HCT116 (cell line): ENCODE results near the gene STRIT1.

Experiments
- ATF3 ChIP-seq: IDR thresholded peaks from 2 replicates; pipeline ENCODE4 v1.6.1; 2012
- CTCF ChIP-seq, 3 experiments: fragments of 200-600 bp in 1 of 3; sonication (generic) in 1 of 3; IDR thresholded peaks in 2 of 3; conservative IDR thresholded peaks in 1 of 3; 2 replicates each; pipeline ENCODE4 v1.5.1; 2012 to 2017; ENCODE audit warnings: low read depth in 2 of 3, low read length in 2 of 3, antibody characterized with exemption in 1 of 3, borderline replicate concordance in 1 of 3, control low read depth in 1 of 3, mild to moderate bottlenecking in 1 of 3, mixed read lengths in 1 of 3, mixed run types in 1 of 3, moderate library complexity in 1 of 3; ENCODE audit not compliant: insufficient read depth in 1 of 3
- JUND ChIP-seq: IDR thresholded peaks from 2 replicates; pipeline ENCODE4 v1.6.1; 2012
- MAX ChIP-seq: IDR thresholded peaks from 2 replicates; pipeline ENCODE4 v1.6.1; 2012
- POLR2A ChIP-seq: IDR thresholded peaks from 2 replicates; pipeline ENCODE4 v1.7.0; 2011; ENCODE audit warnings: borderline replicate concordance; ENCODE audit not compliant: insufficient read depth, insufficient read length; ENCODE audit errors: extremely low read depth
- POLR2AphosphoS5 ChIP-seq: IDR thresholded peaks from 2 replicates; pipeline ENCODE4 v1.6.1; 2011; ENCODE audit warnings: mild to moderate bottlenecking, low read depth, low read length, moderate library complexity
- TCF7L2 ChIP-seq: IDR thresholded peaks from 2 replicates; pipeline ENCODE4 v1.7.0; 2011; ENCODE audit warnings: borderline replicate concordance, inconsistent platforms; ENCODE audit not compliant: insufficient read depth, insufficient read length; ENCODE audit errors: extremely low read depth
- ZFX ChIP-seq: fragments of 450-650 bp; IDR thresholded peaks from 2 replicates; pipeline ENCODE4 v1.6.1; 2017
- TF ChIP-seq, protein P1 (sequence below): IDR thresholded peaks from 2 replicates; pipeline ENCODE4 v1.6.1; 2012; ENCODE audit warnings: low read depth

DNA sequence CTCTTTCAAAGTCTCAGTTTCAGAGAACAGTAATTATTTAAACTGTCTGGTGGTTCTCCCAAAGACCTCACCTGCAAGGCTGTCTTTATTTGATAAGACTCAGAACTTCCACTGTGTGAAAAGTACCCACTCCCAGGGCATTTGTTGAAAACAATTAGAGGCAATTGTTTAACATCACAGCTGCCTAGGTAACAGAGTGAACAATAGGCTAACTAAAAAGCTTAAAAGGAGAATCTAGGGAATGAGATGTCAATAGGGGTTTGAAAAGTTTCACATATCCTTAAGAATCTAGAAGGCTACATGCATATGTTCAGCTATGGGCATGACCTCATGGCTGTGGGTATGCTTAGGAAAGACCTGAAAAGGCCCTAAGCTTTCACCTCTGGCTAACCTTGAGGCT is 2.9 kb upstream of the STRIT1 start:
- no peak for TF ChIP-seq CTCF (IDR thresholded peaks at IDR 0.05 in 2 of 3, conservative IDR thresholded peaks at IDR 0.05 in 1 of 3; ENCODE audit: borderline replicate concordance in 1 of 3, insufficient read depth in 1 of 3, low read depth in 2 of 3, low read length in 2 of 3)
- TF ChIP-seq, protein P1, sequence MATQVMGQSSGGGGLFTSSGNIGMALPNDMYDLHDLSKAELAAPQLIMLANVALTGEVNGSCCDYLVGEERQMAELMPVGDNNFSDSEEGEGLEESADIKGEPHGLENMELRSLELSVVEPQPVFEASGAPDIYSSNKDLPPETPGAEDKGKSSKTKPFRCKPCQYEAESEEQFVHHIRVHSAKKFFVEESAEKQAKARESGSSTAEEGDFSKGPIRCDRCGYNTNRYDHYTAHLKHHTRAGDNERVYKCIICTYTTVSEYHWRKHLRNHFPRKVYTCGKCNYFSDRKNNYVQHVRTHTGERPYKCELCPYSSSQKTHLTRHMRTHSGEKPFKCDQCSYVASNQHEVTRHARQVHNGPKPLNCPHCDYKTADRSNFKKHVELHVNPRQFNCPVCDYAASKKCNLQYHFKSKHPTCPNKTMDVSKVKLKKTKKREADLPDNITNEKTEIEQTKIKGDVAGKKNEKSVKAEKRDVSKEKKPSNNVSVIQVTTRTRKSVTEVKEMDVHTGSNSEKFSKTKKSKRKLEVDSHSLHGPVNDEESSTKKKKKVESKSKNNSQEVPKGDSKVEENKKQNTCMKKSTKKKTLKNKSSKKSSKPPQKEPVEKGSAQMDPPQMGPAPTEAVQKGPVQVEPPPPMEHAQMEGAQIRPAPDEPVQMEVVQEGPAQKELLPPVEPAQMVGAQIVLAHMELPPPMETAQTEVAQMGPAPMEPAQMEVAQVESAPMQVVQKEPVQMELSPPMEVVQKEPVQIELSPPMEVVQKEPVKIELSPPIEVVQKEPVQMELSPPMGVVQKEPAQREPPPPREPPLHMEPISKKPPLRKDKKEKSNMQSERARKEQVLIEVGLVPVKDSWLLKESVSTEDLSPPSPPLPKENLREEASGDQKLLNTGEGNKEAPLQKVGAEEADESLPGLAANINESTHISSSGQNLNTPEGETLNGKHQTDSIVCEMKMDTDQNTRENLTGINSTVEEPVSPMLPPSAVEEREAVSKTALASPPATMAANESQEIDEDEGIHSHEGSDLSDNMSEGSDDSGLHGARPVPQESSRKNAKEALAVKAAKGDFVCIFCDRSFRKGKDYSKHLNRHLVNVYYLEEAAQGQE, result no peak
- no peak for TF ChIP-seq POLR2A
- TF ChIP-seq POLR2AphosphoS5, result no peak
- no peak for TF ChIP-seq JUND
- TF ChIP-seq ATF3, result no peak
- no peak for TF ChIP-seq TCF7L2
- TF ChIP-seq MAX, result no peak
- no peak for TF ChIP-seq ZFX
